Measurements from ENCODE around the gene CHCHD10.

The CHCHD10 gene

DNA sequence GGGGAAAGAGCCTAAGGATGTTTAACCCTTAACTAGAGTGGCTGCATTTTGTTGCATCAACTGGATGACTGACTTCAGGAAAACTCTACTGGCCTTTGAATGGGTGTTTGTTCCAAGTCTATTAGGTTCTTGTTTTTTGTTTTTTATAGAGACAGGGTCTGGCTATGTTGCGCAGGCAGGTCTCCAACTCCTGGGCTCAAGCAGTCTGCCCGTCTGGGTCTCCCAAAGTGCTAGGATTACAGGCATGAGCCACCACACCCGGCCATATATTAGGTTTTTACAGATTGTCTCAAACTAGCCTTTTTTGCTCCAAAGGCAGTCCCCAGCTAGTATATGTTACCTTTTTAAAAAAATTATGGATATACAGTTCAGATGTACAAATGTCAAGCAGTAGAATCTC lies 20.1 kb upstream of the CHCHD10 start:
- DNase-seq (ENCODE audit: low read depth in 2 of 3, low spot score in 2 of 3) = no peak

DNA sequence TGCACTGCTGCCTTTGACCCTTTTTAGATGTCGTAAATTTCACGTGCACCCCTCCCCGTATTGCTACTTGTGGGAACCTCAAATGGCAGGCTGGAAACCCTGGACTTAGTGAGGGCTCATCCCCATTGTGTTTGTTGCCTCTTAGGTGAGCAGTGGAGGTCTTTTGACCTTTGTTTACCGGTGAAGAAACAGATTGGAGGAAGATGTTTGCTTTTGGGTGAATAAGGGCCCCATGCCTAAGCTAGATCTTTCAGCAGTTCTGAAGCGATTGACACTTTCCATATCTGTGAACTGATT lies 19.8 kb upstream of the CHCHD10 start:
- DNase-seq (ENCODE audit: low read depth in 2 of 3, low spot score in 2 of 3) = no peak

DNA sequence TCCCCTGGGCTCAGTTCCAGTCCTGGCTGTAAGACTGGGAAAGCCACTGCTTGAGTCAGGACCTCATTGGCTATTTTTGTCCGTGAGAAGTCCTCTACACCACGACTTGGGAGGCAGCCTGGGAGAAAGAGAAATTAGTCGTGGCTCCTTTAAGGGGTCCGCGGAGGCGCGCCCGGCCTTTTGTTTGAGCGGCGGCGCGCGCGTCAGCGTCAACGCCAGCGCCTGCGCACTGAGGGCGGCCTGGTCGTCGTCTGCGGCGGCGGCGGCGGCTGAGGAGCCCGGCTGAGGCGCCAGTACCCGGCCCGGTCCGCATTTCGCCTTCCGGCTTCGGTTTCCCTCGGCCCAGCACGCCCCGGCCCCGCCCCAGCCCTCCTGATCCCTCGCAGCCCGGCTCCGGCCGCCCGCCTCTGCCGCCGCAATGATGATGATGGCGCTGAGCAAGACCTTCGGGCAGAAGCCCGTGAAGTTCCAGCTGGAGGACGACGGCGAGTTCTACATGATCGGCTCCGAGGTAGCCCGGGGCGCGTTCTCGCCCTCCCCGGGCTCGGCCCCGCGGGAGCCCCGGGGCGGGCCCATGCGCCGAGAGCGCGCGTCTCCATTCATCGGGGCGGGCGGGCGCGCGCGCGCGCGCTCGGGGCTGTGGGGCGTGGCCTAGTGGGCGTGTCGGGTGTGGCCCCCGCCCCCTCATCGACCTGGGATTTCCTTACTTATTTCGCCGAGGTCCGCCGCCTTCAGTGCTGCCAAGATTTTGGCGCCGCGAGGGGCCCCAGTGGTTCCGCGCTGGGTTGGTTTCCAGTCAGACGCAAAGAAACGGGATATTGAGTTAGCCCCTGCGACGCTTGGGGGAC lies 19.2 kb upstream of the CHCHD10 start, which contains the start of gene SMARCB1:
TSS of gene SMARCB1 (plus strand) at position 215 of the 848 bp plus-strand sequence. CDS start at position 419, 204 bp downstream.
- peak; percentile 80 to 91 (median 91) for DNase-seq (ENCODE audit: low read depth in 2 of 3, low spot score in 2 of 3)

DNA sequence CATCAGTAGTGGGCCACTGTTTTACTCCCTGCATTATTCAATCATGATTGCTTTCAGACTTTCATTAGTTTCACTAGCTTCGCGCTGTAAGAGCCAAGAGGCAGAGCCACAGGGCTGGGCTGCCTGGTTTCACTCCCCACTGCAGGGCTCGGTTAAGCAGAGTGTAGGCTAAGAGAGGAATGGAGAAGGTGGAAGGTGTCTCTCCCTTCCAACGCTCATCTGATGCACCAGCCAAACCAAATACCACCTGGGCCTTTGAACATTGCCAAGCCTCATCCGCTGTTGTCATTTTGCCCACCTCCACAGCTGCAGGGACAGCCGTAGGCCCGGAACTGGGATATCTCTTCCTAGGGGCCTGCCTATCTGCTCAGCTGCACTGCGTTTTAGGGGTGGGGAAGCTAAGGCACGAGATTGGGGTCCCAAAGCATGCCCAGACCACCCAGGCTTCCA lies 18.5 kb upstream of the CHCHD10 start:
- no peak for DNase-seq (ENCODE audit: low read depth in 2 of 3, low spot score in 2 of 3)

DNA sequence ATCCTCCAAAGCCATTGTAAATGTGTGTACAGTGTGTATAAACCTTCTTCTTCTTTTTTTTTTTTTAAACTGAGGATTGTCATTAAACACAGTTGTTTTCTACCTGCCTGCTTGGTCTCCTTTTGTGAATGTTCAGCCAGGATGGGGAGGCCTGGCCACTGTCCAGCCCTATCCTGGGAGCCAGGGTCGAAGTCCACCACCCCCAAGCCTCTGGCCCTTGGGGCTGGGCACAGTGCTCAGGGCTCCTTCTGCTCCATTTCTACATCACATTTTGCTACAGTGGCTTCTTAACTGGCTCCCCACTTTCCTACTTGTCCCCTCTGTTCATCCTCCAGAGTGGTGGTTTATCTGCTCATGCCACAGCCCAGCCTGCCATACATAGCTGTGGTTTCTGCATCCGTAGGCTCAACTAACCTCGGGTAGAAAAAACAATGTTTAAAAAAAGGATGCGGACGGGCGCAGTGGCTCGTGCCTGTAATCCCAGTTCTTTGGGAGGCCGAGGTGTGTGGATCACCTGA lies 16.5 kb upstream of the CHCHD10 start:
- no peak for DNase-seq (ENCODE audit: low read depth in 2 of 3, low spot score in 2 of 3)

DNA sequence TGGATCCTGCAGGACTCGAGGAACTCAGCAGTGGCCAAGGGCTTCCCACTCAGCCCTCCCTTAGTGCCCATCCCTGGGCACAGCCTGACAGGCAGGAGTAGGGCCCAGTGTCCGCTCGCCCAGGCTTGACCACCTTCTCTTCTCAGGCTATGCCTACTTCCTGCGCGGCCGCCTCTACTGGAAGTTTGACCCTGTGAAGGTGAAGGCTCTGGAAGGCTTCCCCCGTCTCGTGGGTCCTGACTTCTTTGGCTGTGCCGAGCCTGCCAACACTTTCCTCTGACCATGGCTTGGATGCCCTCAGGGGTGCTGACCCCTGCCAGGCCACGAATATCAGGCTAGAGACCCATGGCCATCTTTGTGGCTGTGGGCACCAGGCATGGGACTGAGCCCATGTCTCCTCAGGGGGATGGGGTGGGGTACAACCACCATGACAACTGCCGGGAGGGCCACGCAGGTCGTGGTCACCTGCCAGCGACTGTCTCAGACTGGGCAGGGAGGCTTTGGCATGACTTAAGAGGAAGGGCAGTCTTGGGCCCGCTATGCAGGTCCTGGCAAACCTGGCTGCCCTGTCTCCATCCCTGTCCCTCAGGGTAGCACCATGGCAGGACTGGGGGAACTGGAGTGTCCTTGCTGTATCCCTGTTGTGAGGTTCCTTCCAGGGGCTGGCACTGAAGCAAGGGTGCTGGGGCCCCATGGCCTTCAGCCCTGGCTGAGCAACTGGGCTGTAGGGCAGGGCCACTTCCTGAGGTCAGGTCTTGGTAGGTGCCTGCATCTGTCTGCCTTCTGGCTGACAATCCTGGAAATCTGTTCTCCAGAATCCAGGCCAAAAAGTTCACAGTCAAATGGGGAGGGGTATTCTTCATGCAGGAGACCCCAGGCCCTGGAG lies 15.7 kb upstream of the CHCHD10 start:
- DNase-seq (ENCODE audit: low read depth in 2 of 3, low spot score in 2 of 3) = no peak

DNA sequence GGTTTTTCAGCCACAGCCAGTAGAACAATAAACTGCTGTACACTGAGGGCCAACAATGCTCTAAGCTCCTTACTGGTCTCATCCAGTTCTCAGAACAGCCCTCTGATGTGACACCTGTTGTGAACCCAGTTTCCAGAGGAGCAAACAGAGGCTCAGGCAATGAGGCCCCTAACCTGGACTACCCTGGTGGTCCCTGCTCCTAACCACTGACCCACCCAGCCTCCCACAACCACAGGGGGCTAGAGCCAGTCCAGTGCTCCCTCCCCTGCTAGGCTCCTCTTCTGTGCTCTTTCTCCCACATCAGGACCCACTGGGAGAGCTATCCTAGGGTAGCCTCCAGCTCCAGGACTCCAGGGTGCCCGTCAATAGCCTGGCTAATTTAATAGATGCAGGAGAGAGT lies 14.9 kb upstream of the CHCHD10 start:
- DNase-seq (ENCODE audit: low read depth in 2 of 3, low spot score in 2 of 3) = no peak

DNA sequence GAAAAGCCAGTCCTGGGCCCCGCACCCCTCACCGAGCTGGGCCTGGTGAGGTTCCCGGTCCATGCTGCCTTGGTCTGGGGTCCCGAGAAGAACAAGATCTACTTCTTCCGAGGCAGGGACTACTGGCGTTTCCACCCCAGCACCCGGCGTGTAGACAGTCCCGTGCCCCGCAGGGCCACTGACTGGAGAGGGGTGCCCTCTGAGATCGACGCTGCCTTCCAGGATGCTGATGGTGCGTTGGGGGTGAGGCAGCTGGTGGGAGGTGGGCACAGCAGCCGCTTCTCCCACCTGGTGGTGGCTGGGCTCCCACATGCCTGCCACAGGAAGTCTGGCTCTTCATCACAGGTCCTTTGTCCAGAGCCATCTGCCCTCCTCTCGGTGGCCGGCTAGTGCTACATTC lies 14.5 kb upstream of the CHCHD10 start:
- no peak for DNase-seq (ENCODE audit: low read depth in 2 of 3, low spot score in 2 of 3)

DNA sequence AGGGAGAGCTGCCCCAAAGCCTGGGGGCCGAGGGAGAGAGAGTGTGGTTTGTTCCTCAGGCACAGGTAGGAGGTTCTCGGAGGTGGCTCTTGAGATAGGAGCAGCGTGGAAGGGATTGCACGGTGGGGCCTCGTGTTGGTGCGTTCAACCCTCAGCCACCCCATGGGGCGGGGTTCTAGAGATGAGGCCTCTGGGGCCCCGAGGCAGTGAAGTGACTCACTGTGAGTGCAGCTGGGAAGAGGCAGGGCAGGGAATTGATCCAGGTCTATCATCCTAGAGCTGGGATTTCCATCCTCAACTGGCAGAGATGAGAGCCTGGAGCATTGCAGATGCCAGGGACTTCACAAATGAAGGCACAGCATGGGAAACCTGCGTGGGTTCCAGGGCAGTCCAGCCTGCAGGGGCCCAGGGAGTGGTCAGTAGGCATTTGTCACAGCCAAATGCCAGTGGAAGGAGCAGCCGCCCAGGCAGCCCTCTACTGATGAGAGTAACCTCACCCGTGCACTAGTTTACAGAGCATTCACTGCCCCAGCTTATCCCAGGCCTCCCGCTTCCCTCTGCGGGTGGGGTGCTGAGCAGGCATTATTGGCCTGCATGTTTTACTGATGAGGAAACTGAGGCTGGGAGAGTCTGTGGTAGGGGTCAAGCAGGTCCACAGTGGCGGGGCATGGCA lies 13.9 kb upstream of the CHCHD10 start:
- DNase-seq (ENCODE audit: low read depth in 2 of 3, low spot score in 2 of 3) = no peak

DNA sequence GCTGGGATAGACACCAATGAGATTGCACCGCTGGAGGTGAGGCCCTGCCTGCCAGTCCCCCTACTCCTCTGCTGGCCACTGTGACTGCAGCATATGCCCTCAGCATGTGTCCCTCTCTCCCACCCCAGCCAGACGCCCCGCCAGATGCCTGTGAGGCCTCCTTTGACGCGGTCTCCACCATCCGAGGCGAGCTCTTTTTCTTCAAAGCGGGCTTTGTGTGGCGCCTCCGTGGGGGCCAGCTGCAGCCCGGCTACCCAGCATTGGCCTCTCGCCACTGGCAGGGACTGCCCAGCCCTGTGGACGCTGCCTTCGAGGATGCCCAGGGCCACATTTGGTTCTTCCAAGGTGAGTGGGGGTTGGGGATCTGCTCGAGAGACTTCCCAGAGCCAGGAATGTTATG lies 13.3 kb upstream of the CHCHD10 start:
- DNase-seq (ENCODE audit: low read depth in 2 of 3, low spot score in 2 of 3) = no peak

DNA sequence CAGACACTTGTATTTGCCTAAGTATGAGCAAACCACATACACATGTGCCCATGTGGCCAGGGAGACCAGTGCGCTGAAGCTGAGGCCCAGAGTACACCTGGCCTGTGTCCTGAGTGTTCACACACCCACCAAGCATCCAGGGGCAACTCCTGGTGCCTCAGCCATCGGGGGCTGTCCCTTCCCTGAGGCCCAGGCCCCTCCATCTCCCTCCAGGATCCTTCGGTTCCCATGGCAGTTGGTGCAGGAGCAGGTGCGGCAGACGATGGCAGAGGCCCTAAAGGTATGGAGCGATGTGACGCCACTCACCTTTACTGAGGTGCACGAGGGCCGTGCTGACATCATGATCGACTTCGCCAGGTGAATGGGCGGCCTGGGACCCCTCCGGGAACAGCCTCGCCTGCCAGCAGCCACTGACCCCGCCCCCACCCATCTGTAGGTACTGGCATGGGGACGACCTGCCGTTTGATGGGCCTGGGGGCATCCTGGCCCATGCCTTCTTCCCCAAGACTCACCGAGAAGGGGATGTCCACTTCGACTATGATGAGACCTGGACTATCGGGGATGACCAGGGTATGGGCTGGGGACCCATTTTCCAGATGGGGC lies 12.5 kb upstream of the CHCHD10 start:
- DNase-seq (ENCODE audit: low read depth in 2 of 3, low spot score in 2 of 3) = no peak

DNA sequence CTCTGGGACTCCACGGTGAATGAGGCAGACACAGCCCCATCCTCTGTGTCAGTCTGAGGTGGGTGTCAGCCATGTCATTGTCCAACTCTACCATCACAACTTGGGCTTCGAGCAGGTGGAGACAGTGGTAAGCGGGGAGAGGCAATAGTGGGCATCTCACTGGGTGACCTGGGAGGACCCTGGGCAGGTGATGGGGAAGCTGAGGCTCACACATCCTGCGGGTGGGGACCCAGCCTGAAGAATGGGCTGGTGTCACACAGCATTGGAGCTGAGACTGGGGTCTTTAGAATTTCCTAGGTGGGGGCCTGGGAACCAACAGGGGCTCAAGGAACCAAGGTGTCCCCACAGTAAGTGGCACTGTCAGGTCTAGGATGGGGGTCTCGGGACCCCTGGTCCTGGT lies 12.0 kb upstream of the CHCHD10 start:
- DNase-seq (ENCODE audit: low read depth in 2 of 3, low spot score in 2 of 3) = no peak

DNA sequence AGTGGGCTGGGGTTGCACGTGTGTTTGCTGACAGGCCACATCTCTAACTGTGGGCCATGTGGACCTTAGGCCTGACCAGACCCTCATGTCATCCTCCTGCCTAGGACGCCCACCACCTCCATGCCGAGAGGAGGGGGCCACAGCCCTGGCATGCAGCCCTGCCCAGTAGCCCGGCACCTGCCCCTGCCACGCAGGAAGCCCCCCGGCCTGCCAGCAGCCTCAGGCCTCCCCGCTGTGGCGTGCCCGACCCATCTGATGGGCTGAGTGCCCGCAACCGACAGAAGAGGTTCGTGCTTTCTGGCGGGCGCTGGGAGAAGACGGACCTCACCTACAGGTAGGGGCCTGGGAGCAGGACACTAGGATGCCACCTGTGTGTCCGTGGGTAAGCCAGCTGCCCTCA lies 11.3 kb upstream of the CHCHD10 start:
- no peak for DNase-seq (ENCODE audit: low read depth in 2 of 3, low spot score in 2 of 3)

DNA sequence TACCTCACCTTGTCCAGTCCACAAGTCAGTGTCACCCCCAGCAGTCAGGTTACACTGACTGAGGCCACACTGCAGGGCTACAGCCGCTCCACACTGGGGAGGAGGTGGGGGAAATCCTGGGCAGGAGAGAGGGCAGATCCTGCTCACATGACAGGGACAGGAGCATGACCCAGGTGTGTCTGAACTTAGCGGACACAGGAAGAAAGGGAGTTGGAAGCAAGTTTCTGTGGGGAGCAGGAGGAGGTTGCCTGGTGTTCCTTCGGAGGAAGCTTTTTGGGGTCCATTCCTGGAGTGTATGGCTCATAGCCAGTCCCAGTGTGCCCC lies 10.8 kb upstream of the CHCHD10 start:
- no peak for DNase-seq (ENCODE audit: low read depth in 2 of 3, low spot score in 2 of 3)

DNA sequence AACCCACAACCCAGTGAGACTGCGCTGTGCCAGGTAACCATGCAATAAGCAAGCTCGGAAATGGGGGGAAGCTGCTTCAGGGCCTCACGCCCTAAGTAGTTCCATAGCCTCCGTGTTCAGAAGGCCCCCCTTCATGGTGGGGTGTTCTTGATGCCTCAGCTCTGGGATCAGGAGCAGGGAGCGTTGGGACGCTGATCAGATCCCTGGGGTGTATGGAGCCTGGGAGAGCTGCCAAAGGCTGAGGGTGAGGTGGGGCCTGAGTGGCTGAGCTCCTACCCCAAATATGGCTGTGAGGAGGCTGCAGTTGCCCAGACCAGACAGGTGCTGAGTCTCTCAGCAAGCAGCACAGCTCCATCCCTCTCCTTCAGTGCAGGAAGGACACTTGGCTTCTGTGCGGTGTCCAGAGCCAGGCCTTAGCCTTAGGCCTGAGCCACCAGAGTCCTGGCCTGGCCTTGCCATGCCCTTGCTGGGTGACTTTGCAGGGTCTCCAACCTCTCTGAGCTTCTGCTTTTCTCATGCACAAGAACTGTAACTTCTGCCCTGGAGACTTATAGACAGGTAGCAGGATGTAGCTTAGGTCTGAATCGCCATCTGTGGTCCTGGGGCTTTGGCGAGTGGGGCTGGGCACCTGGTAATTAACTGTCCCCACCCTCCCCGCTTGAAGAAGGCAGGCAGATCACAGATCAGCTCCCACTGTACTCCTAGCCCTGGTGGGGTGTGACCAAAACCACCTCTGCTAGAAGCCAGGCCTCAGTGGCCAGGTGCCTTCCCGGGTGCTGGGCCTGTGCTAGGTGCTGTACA lies 10.2 kb upstream of the CHCHD10 start:
- DNase-seq (ENCODE audit: low read depth in 2 of 3, low spot score in 2 of 3) = no peak

DNA sequence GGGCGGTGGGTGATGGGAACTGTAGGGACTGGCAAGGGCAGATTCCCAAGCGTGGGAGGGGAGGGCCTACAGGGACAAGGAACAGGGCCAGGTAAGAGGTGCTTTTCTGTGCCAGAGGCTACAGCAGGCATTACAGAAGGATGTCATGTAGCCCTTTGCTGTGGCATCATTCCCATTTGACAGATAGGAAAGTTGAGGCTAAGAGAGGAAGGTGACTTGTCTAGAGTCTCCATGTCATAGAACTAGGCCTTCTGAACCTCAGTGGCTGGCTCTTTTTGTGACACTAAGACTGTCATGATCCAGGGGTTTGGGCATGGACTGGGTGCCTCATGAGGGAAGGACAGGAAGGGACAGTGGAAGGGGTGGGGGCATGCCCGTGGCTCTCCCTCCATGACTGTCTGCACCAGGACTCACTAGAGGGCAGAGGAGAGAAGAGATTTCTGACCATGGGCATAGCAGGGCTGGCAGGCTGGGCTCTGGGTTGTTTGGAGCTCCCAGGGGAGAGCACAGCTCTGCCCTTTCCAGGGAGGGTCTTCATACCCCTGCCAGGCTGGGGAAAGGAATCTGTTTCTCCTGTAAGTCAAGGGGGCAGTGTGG lies 8.1 kb upstream of the CHCHD10 start:
- no peak for DNase-seq (ENCODE audit: low read depth in 2 of 3, low spot score in 2 of 3)

DNA sequence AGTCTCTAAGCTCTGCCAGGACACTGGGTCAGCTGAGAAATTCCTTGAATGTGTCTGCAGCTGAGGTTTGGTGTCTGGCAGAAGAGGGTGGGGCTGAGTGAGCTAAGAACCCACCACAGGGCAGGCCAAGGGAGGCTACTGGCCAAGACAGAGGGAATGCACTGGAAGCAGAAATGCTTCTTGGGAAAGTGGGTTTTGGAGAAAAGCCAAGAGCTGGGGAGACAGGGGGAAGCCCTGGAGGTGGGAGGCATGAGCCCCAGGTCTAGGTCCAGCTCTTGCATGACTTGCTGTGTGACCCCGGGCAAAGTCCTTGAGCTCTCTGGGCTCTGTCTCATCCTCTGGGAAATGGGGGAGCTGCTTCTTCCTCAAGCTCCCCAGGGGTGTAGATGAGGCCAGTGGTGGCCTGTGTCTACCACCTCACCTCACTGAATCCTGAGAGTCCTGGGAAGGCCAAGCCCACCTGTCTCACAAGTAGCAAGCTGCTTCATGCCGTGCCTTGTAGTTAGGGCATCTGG lies 7.2 kb upstream of the CHCHD10 start:
- no peak for DNase-seq (ENCODE audit: low read depth in 2 of 3, low spot score in 2 of 3)

DNA sequence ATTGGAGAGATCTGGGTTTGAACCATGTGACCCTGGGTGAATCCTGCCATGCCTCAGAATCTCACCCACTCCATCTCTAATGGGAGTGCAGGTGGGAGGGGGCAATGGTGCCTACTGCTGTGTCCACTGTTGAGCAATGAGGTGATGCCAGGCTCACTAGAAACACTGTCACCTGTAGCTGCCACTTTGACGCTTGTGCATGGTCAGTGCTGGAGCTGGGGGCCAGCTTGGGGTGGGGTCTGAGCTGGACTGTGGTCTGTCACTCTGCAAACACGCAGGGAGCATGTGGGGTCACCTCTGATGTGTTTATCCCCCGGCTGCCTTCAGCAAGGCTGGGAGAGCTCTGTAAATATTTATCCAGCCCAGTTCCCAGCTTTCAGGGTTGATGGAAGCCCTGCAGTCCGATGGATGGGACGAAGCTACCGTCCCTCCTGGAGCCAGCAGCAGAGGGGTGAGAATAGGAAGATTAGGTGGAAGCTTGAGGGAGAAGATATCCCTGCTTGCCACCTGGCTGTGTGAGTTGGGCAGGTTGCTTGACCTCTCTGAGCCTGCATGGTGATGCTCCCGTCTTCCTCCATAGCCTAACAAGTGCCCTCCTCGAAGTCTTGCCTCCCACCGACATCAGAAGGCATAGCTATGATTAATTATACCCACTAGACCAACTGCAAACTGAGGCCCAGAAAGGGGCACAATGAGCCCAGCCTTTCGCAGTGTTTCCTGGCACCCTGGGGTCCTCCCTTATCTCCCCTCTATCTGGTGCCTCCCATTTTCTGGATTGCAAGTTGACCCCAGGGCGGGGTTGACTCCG lies 6.5 kb upstream of the CHCHD10 start:
- no peak for DNase-seq (ENCODE audit: low read depth in 2 of 3, low spot score in 2 of 3)
